NCI-H146 (cell line): ENCODE measurements around the gene AP3D1.
"Not testable (repeated sequence)": the region's sequence is repeated elsewhere in the genome, so short reads cannot be mapped to it uniquely, and the experiment has no call there.

Experiments
- DNase-seq: peaks from one replicate; lab custom pipeline; 2025; lab: John Stamatoyannopoulos, UW

The AP3D1 gene

GRCh38 chr19:2110822-2111221 lies 40.5 kb downstream of the AP3D1 start:
- no peak for DNase-seq

GRCh38 chr19:2109046-2109864 lies 42.1 kb downstream of the AP3D1 start:
- DNase-seq = no peak

- DNase-seq = no peak
These were observed 42.9 kb downstream of the AP3D1 start for GRCh38 chr19:2108251-2109016.

- DNase-seq = no peak
These were observed 48.2 kb downstream of the AP3D1 start for GRCh38 chr19:2103045-2103707.

GRCh38 chr19:2101417-2102335 lies 49.7 kb downstream of the AP3D1 start:
- no peak for DNase-seq

GRCh38 chr19:2100719-2101061 lies 50.7 kb downstream of the AP3D1 start:
- DNase-seq = no peak

- DNase-seq = no peak
These were observed 51.2 kb downstream of the AP3D1 start for GRCh38 chr19:2099937-2100718.

- DNase-seq = no peak
These were observed 52.3 kb downstream of the AP3D1 start for GRCh38 chr19:2099054-2099501.

- no peak for DNase-seq
These were observed 53.5 kb downstream of the AP3D1 start for GRCh38 chr19:2097886-2098327.

- peak; percentile 5 for DNase-seq
These were observed 54.0 kb downstream of the AP3D1 start for GRCh38 chr19:2097203-2097885.

- DNase-seq = peak; percentile 91
These were observed 54.7 kb downstream of the AP3D1 start, which contains the start of gene IZUMO4 for GRCh38 chr19:2096480-2097202. IZUMO4 (plus strand) TSS chr19:2096915; CDS start chr19:2096946, 31 bp downstream.

GRCh38 chr19:2096034-2096479 lies 55.3 kb downstream of the AP3D1 start, which contains the start of gene MOB3A:
MOB3A (minus strand) TSS chr19:2096326; CDS start chr19:2078560, 17,766 bp downstream.
- DNase-seq = peak; percentile 91

- not testable (repeated sequence) for DNase-seq
These were observed 59.3 kb downstream of the AP3D1 start for GRCh38 chr19:2091926-2092525.

- no peak for DNase-seq
These were observed 61.7 kb downstream of the AP3D1 start for GRCh38 chr19:2089727-2090053.

- DNase-seq = no peak
These were observed 62.2 kb downstream of the AP3D1 start for GRCh38 chr19:2089001-2089711.

GRCh38 chr19:2087621-2088100 lies 63.7 kb downstream of the AP3D1 start:
- no peak for DNase-seq

GRCh38 chr19:2086695-2087620 lies 64.4 kb downstream of the AP3D1 start:
- DNase-seq = not testable (repeated sequence)
